Mesenteric fat pad (tissue), 1 donor: ENCODE measurements around the gene IP6K1. TPM values are rescaled to one million over a fixed set of nuclear protein-coding genes. Genes with fewer than 3 reads are reported as not detected.
"Not testable (repeated sequence)": the region's sequence is repeated elsewhere in the genome, so short reads cannot be mapped to it uniquely, and the experiment has no call there.

Experiments used
- DNase-seq: peaks from one replicate; pipeline ENCODE4 v3.0.0-alpha.2; 2020; ENCODE audit warnings: low spot score
- total RNA-seq: library from RNA; stranded (reverse); fragmentation: NEBNext Ultra II Directional; extraction: Animal tissue kit (Norgen Biotek cat#: 25700); gene quantifications from one replicate; pipeline ENCODE4 v1.2.1, GENCODE V29; 2021
- donor health status: DM: yes; HTN: yes; CAD: no.

Gene IP6K1
- total RNA-seq, 1 donor from 2014 or later = 35.4 TPM

- no peak for DNase-seq
Observed at GRCh38 chr3:49771340-49771938, 14.9 kb downstream of the IP6K1 start.

DNA sequence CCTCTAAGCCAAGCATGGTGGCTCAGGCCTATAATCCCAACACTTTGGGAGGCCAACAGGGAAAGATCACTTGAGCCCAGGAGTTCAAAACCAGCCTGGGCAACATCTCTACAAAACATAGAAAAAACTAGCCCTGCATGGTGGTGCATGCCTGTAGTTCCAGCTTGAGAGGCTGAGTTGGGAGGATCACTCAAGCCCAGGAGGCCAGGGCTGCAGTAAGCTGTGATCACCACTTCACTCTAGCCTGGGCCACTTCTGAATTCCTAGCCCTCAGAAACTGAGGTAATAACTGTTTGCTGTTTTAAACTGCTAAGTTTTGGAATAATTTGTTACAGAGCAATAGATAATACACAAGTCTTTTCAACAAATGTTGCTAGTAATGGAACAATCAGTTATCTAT, 16.4 kb downstream of the IP6K1 start:
- no peak for DNase-seq

- no peak for DNase-seq
Observed at GRCh38 chr3:49769286-49769915, 16.9 kb downstream of the IP6K1 start.

GRCh38 chr3:49763981-49764380, 22.4 kb downstream of the IP6K1 start:
- no peak for DNase-seq

GRCh38 chr3:49761661-49762060, 24.7 kb downstream of the IP6K1 start:
- no peak for DNase-seq

DNA sequence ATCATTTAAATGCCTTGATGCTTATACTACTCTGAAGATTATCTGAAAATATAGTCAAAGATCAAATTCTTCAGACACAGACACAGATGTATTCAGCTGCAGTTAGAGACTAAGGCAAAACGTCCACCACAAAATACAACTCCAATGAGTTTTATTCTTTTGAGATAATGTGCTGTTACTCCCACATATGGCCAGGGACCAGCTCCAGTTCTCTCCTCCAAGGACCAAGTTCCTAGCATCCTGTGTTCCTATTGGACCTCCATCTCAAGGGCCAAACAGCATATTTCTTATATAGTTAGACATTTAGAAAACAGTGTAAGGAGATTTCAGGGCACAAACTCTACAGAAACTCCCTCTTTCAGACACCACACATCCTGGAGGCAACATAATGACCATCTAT, 27.1 kb downstream of the IP6K1 start:
- DNase-seq = no peak

DNA sequence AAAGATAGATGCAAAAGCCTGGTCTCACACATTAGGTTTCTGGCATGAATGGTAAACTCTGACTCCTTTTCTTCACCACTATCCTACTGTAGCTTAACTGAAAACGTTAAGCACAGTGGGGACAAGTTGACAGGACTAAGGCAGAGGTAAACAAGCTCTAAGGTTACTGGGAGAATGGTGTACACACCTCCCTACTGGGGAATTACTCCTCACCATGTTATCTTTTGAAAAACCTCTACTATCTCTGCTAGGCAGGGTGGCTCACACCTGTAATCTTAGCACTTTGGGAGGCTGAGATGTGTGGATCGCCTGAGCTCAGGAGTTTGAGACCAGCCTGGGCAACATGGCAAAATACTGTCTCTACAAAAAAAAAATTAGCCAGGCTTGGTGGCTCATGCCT, 29.1 kb downstream of the IP6K1 start:
- DNase-seq = no peak

DNA sequence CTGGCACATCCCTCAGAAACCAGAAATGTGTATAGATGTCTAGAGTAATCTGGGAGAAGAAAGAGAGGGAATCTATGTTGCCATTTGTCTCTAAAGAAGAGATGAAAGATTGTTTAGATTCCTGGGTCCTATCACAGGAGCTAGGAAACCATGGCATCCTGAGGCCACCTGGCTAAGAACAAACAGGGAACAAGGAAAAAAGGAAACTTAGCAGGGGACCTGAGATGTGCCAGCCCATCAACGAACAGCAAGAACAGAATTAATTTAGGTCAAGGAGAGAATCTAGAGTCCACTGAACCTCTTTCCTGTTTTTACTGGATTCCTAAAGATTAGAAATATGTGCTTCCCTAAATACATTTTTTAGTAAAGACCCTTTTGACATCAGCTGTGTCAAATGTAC, 30.3 kb downstream of the IP6K1 start:
- DNase-seq = no peak

GRCh38 chr3:49754536-49754935, 31.8 kb downstream of the IP6K1 start:
- no peak for DNase-seq

GRCh38 chr3:49751501-49751900, 34.8 kb downstream of the IP6K1 start:
- no peak for DNase-seq

- DNase-seq = no peak
Observed at GRCh38 chr3:49750056-49750455, 36.3 kb downstream of the IP6K1 start.

- not testable (repeated sequence) for DNase-seq
Observed at GRCh38 chr3:49748874-49749273, 37.5 kb downstream of the IP6K1 start.

GRCh38 chr3:49747792-49748480, 38.4 kb downstream of the IP6K1 start:
- no peak for DNase-seq

DNA sequence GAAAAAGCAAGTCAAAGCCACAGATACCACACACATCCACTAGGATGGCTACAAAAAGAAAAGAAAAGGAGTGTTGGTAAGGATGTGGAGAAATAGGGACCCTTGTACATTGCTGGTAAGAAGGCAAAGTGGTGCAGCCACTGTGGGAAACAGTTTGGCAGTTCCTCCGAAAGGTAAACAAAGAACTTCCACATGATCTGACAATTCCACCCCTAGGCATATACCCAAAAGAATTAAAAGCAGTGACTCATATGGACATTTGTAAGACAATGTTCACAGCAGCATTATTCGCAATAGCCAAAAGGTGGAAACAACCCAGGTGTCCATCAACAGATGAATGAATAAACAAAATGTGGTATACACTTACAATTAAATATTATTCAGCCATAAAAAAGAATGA, 40.4 kb downstream of the IP6K1 start:
- DNase-seq = no peak

DNA sequence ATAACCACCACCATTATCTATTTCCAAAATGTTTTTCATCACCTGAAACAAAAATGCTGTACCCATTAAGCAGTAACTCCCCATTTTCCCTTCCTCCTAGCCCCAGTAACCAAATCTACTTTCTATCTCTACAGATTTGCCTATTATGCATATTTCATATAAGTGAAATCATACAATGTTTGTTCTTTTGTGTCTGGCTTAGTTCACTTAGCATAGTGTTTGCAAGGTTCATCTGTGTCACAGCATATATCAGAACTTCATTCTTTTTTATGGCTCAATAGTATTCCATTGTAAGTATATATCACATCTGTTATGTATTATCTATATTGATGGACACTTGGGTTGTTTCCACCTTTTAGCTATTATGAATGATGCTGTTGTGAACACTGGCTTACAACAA, 45.9 kb downstream of the IP6K1 start:
- no peak for DNase-seq

- DNase-seq = no peak
Observed at GRCh38 chr3:49738067-49738713, 48.2 kb downstream of the IP6K1 start.

GRCh38 chr3:49734752-49735151, 51.6 kb downstream of the IP6K1 start:
- DNase-seq = no peak

DNA sequence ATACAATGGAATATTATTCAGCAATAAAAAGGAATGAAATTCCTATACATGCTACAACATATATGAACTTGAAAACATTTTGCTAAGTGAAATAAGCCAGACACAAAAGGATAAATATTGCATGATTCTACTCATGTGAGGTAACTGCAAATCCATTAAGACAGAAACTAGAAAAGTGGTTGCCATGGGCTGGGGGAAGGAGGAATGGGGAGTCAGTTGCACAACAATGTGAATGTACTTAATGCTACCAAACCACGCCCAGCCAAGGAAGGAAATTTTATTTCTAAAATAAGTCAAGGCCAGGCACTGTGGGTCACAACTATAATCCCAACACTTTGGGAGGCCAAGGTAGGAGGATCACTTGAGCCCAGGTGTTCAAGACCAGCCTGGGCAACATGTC, 52.8 kb downstream of the IP6K1 start:
- DNase-seq = no peak

DNA sequence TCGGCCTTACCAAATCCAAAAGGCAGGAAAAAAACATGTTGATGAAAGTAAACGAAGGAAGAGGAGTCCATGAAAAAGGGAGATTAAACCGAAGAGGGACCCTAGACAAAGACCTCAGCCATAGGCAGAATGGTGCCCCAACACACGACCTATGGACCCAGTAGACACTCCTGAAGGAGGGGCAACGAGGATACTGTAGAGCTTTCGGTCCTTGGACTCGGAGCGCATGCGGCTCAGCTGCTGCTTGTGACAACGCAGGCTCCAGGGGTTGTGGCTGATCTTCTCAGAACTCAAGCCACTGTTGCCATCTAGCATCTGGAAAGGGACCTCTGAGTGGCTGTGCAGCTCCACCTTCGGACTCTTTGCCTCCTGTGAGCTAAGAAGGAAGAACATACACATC, 53.7 kb downstream of the IP6K1 start:
- DNase-seq = no peak

GRCh38 chr3:49729966-49730609, 56.3 kb downstream of the IP6K1 start:
- no peak for DNase-seq

- no peak for DNase-seq
Observed at GRCh38 chr3:49727924-49728361, 58.4 kb downstream of the IP6K1 start.
